WTC11 (cell line): ENCODE measurements around the gene SYNPO. TPM values are rescaled to one million over a fixed set of nuclear protein-coding genes. Genes with fewer than 3 reads are reported as not detected.

Source experiments
- ATAC-seq: fragments of 200-7000 bp; cut with Tn5 transposase; 2 replicates; pipeline ENCODE4 v1.10.0; 2021; ENCODE audit warnings: mild to moderate bottlenecking, moderate library complexity
- CTCF ChIA-PET: fragments of 300-600 bp; sonication (Branson Sonifier 250); formaldehyde crosslinking; loops from one replicate; lab custom pipeline; 2021; ENCODE audit warnings: antibody characterized with exemption; lab: Charles Lee
- POLR2A ChIA-PET: fragments of 350-600 bp; sonication (Branson Sonifier 250); formaldehyde crosslinking; loops from one replicate; lab custom pipeline; 2021; ENCODE audit warnings: antibody characterized with exemption; lab: Charles Lee
- DNase-seq: peaks from one replicate; pipeline ENCODE4 v3.0.0; 2021; ENCODE audit warnings: low spot score
- H3K27ac Mint-ChIP-seq: 2 replicates; pipeline ENCODE4 v1.8.0; 2021; ENCODE audit warnings: mixed read lengths
- H3K27me3 Mint-ChIP-seq: 2 replicates; pipeline ENCODE4 v1.8.0; 2021; ENCODE audit warnings: low read depth, mild to moderate bottlenecking, moderate library complexity, mixed read lengths
- H3K36me3 Mint-ChIP-seq: 2 replicates; pipeline ENCODE4 v1.8.0; 2021; ENCODE audit warnings: mixed read lengths
- H3K4me1 Mint-ChIP-seq: 2 replicates; pipeline ENCODE4 v1.8.0; 2022; ENCODE audit warnings: mixed read lengths
- H3K4me3 Mint-ChIP-seq: 2 replicates; pipeline ENCODE4 v1.8.0; 2021; ENCODE audit warnings: mild to moderate bottlenecking, moderate library complexity, mixed read lengths
- H3K9me3 Mint-ChIP-seq: 2 replicates; pipeline ENCODE4 v1.8.0; 2021; ENCODE audit warnings: mixed read lengths
- ARID4B ChIP-seq: sonication (generic); formaldehyde crosslinking; IDR thresholded peaks from 2 replicates; pipeline ENCODE4 v1.8.0; 2023; ENCODE audit warnings: missing genetic modification reagents, mild to moderate bottlenecking, borderline replicate concordance
- ATF1 ChIP-seq: sonication (generic); formaldehyde crosslinking; IDR thresholded peaks from 2 replicates; pipeline ENCODE4 v1.8.1; 2023; ENCODE audit warnings: mild to moderate bottlenecking, moderate library complexity, missing genetic modification reagents
- ATF2 ChIP-seq: sonication (generic); formaldehyde crosslinking; IDR thresholded peaks from 2 replicates; pipeline ENCODE4 v1.8.1; 2022; ENCODE audit warnings: low read depth, missing genetic modification reagents, borderline replicate concordance
- CBFB ChIP-seq: sonication (generic); formaldehyde crosslinking; IDR thresholded peaks from 2 replicates; pipeline ENCODE4 v1.8.1; 2022; ENCODE audit warnings: mild to moderate bottlenecking, low read depth, missing genetic modification reagents
- E2F4 ChIP-seq: sonication (generic); formaldehyde crosslinking; IDR thresholded peaks from 2 replicates; pipeline ENCODE4 v1.8.1; 2022; ENCODE audit warnings: low read depth, mild to moderate bottlenecking, moderate library complexity, missing genetic modification reagents, borderline replicate concordance
- E2F5 ChIP-seq: sonication (generic); formaldehyde crosslinking; IDR thresholded peaks from 2 replicates; pipeline ENCODE4 v1.8.1; 2022; ENCODE audit warnings: mild to moderate bottlenecking, moderate library complexity, missing genetic modification reagents
- ESRRA ChIP-seq: sonication (generic); formaldehyde crosslinking; IDR thresholded peaks from 2 replicates; pipeline ENCODE4 v1.8.1; 2022; ENCODE audit warnings: mild to moderate bottlenecking, missing genetic modification reagents, borderline replicate concordance
- FOXJ3 ChIP-seq: sonication (generic); formaldehyde crosslinking; IDR thresholded peaks from 2 replicates; pipeline ENCODE4 v1.9.0; 2021; ENCODE audit warnings: missing genetic modification reagents, mild to moderate bottlenecking, borderline replicate concordance
- GRHL2 ChIP-seq: fragments of 250-450 bp; sonication (Bioruptor Pico); IDR thresholded peaks from 2 replicates; pipeline ENCODE4 v1.8.0; 2022; ENCODE audit warnings: mild to moderate bottlenecking, moderate library complexity; ENCODE audit not compliant: insufficient replicate concordance, severe bottlenecking
- HMGXB4 ChIP-seq: sonication (generic); formaldehyde crosslinking; IDR thresholded peaks from 2 replicates; pipeline ENCODE4 v1.8.1; 2023; ENCODE audit warnings: mild to moderate bottlenecking, moderate library complexity, missing genetic modification reagents
- KAT7 ChIP-seq: sonication (generic); formaldehyde crosslinking; IDR thresholded peaks from 2 replicates; pipeline ENCODE4 v1.8.1; 2023; ENCODE audit warnings: missing genetic modification reagents, mild to moderate bottlenecking, borderline replicate concordance
- NR3C1 ChIP-seq: sonication (generic); formaldehyde crosslinking; conservative IDR thresholded peaks from 2 replicates; pipeline ENCODE4 v1.8.1; 2023; ENCODE audit warnings: low read depth, mild to moderate bottlenecking, missing genetic modification reagents
- USF1 ChIP-seq: sonication (generic); formaldehyde crosslinking; IDR thresholded peaks from 2 replicates; pipeline ENCODE4 v1.8.0; 2022; ENCODE audit warnings: mild to moderate bottlenecking, missing genetic modification reagents
- ZBTB43 ChIP-seq: sonication (generic); formaldehyde crosslinking; IDR thresholded peaks from 2 replicates; pipeline ENCODE4 v1.8.1; 2023; ENCODE audit warnings: mild to moderate bottlenecking, missing genetic modification reagents
- ZNF219 ChIP-seq: sonication (generic); formaldehyde crosslinking; IDR thresholded peaks from 2 replicates; pipeline ENCODE4 v1.8.0; 2023; ENCODE audit warnings: missing genetic modification reagents, mild to moderate bottlenecking, borderline replicate concordance
- ZNF232 ChIP-seq: sonication (generic); formaldehyde crosslinking; IDR thresholded peaks from 2 replicates; pipeline ENCODE4 v1.8.0; 2022; ENCODE audit warnings: mild to moderate bottlenecking, missing genetic modification reagents
- ZNF281 ChIP-seq: sonication (generic); formaldehyde crosslinking; IDR thresholded peaks from 2 replicates; pipeline ENCODE4 v1.8.0; 2023; ENCODE audit warnings: mild to moderate bottlenecking, missing genetic modification reagents
- ZNF317 ChIP-seq: sonication (generic); formaldehyde crosslinking; IDR thresholded peaks from 2 replicates; pipeline ENCODE4 v1.8.1; 2023; ENCODE audit warnings: low read depth, mild to moderate bottlenecking, moderate library complexity, missing genetic modification reagents, borderline replicate concordance
- total RNA-seq: library from RNA; stranded (reverse); gene quantifications from 3 replicates; pipeline ENCODE4 v1.2.3, GENCODE V29; 2021

The SYNPO gene
- total RNA-seq, 1 experiment from 2014 or later: 2.1 TPM

GRCh38 chr5:150656191-150657132 lies 16.0 kb downstream of the SYNPO start:
- H3K4me3 Mint-ChIP-seq: peak overlapping the region; percentile 73
- peaks cover 12% of the 10 kb centered on the region for H3K27me3 Mint-ChIP-seq
- H3K36me3 Mint-ChIP-seq: no peaks in the 10 kb centered on the region
- H3K9me3 Mint-ChIP-seq: no peaks in the 10 kb centered on the region
- CTCF ChIA-PET: interaction anchor here (0.6 to 5.6 kb wide), 27 partner anchors 12 to 220 kb away, joined by 3 to 59 read pairs (median 4); partner anchors contain the start of genes IRGM, RBM22 and SYNPO
- peak; percentile 64 for ATAC-seq
- peak; percentile 82 for DNase-seq
- H3K27ac Mint-ChIP-seq: peak overlapping the region; percentile 76; the same call in 1 of the 2 replicates
- POLR2A ChIA-PET: interaction anchor here (0.7 to 2.7 kb wide), 6 partner anchors 16 to 167 kb away, joined by 3 to 9 read pairs (median 6); partner anchors contain the start of gene RBM22
- H3K4me1 Mint-ChIP-seq: peaks cover 27% of the 10 kb centered on the region
- TF ChIP-seq ATF1: 0 out of 2 replicates have a peak, but pooled peaks have one; percentile 44
- TF ChIP-seq ESRRA: peak; percentile 43; the same call in 1 of the 2 replicates
- peak; percentile 27; the same call in 1 of the 2 replicates for TF ChIP-seq ZNF281 (CRISPR knock-in tag)
- TF ChIP-seq E2F4 (CRISPR knock-in tag): 0 out of 2 replicates have a peak, but pooled peaks have one; percentile 31
- 0 out of 2 replicates have a peak, but pooled peaks have one; percentile 31 for TF ChIP-seq USF1 (CRISPR knock-in tag)
- TF ChIP-seq ZNF219 (CRISPR knock-in tag): peak; percentile 45; the same call in 1 of the 2 replicates
- TF ChIP-seq KAT7: no peak
- no peak for TF ChIP-seq ZNF317 (CRISPR knock-in tag)
- TF ChIP-seq ATF2 (CRISPR knock-in tag): no peak
- TF ChIP-seq ARID4B (CRISPR knock-in tag): peak; percentile 46; the same call in 1 of the 2 replicates
- 0 out of 2 replicates have a peak, but pooled peaks have one; percentile 50 for TF ChIP-seq NR3C1 (CRISPR knock-in tag)
- TF ChIP-seq FOXJ3: no peak
- peak; percentile 80; the same call in 1 of the 2 replicates for TF ChIP-seq HMGXB4 (CRISPR knock-in tag)
- peak; percentile 58; the same call in 1 of the 2 replicates for TF ChIP-seq ZNF232
- 0 out of 2 replicates have a peak, but pooled peaks have one; percentile 78 for TF ChIP-seq ZBTB43 (CRISPR knock-in tag)
- peak; percentile 97 for TF ChIP-seq E2F5 (CRISPR knock-in tag)
- TF ChIP-seq GRHL2: no peak
- TF ChIP-seq CBFB: 0 out of 2 replicates have a peak, but pooled peaks have one; percentile 56
